Fibroblast of skin of right biceps (primary cell): ENCODE results near the gene METTL8.
A peak's percentile ranks its signal among the peaks of the same experiment; 100 is the strongest.
"Not testable (repeated sequence)": the region's sequence is repeated elsewhere in the genome, so short reads cannot be mapped to it uniquely, and the experiment has no call there.

Experiments
- DNase-seq: peaks from one replicate; pipeline ENCODE4 v3.0.0-alpha.2; 2013

METTL8 gene

DNA sequence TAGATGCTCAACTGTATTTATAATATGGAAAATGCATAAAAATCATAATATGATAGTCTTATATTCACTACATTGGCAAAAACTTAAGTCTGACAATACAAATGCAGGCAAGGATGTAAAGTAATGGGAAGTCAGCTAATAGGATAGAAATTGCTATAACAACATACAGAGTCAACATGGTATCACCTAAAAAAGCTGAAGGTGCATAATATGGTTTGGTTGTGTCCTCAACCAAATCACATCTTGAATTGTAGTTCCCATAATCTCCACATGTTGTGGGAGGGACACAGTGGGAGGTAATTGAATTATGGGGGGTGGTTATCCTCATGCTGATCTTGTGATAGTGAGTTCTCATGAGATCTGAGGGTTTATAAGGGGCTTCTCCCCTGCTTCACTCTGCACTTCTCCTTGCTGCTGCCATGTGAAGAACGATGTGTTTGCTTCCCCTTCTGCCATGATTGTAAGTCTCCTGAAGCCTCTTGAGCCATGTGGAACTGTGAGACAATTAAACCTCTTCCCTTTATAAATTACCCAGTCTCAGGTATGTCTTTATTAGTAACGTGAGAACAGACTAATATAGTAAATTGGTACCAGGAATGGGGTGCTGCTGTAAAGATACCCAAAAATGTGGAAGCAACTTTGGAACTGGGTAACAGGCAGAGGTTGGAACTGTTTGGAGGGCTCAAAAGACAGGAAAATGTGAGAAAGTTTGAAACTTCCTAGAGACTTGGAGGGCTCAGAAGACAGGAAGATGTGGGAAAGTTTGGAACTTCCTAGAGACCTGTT, 10.9 kb downstream of the METTL8 start:
- DNase-seq, result not testable (repeated sequence)

- no peak for DNase-seq
These were observed 12.8 kb downstream of the METTL8 start for GRCh38 chr2:171420728-171421563.

DNA sequence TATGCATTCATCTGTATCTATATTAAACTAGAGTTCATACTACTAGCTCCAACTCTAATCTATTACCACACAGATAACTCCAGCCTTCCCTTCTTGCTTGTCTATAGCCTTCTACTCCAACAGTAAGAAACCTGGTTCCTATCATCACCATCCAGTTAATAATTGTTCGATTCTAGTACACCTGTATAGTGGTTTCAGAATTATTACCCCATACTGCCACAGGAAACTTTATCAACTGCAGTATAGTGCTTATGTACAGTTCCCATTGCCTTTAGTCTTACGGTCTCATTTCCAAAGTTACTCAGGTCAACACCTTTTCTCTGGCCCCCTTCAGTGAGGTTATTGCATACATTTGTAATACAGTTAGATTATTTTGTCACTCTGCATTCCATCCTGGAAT, 14.5 kb downstream of the METTL8 start:
- DNase-seq, result no peak

DNA sequence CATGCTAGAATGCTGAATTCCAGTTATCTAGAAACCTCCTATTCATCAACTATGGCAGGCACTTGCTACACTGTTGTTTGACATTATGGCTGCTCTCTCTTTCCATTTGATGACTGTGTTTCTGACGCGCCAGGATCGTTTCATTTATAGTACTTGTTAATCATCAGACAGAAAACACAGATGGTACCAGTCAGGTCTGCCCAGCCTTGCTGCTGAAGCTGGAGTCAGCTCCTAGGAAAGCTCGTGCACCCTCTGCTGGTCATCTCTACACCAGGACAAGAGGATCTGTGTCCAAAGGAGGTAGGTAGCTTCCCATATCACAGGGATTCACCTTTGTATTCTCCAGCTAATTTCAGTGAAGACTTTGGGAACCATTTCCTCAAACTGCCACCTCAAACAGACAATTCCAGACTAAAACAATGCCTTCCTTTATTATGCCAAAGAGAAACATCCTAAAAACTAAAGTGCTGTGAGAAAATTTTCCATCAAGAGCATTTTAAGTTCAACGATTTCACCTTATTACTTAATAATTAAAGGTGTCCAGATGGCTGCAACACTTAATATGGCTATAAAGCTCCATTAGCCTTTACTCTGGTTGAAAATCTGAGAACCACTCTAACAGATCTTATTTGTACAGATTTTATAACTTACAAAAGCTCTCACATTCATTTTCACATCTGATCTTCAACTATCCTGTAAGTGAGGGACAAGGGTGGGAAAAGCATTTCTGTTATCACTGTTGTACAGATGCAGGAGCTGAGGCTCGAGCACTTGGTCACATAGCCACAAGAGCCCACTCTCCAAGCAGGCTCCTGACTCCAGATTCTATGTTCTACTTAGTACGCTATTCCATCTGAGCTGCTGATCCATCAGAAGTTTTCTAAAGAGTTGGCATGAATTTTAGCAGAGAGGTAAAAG, 17.5 kb downstream of the METTL8 start:
- peak; percentile 91 for DNase-seq

- not testable (repeated sequence) for DNase-seq
These were observed 19.1 kb downstream of the METTL8 start for GRCh38 chr2:171414645-171415044.

GRCh38 chr2:171412571-171413175, 21.1 kb downstream of the METTL8 start:
- no peak for DNase-seq

DNA sequence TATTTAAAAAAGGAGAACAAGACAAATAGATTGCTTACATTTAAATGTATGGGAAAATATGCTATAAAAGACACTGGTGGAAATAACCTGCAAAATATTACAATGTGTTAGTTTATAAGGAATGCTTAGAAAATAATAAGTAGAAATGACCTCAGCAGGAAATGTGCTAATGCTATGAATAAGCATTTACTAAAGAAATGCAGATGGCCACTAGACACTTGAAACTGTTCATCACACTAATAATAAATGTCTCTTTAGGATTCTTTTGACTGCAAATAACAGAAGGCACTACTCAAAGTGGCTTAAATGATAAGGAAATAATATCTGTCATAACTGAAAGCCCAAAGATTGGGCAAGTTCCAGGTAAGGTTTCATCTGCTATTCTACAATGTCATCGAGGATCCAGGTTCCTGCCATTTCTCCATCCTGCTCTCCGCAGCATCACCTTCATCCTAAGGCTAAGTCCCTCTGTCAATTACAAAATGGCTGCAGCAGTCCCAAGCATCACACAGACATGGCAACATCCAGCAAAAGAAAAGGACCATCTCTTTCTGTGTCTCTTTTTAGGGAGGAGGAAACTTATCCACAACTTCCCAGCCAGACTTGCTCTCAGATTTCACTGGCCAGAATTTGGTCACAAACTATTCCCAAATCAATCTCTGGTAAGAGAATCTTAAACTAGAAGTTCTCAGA, 21.9 kb downstream of the METTL8 start:
- peak; percentile 46 for DNase-seq

GRCh38 chr2:171411214-171411613, 22.6 kb downstream of the METTL8 start:
- no peak for DNase-seq

DNA sequence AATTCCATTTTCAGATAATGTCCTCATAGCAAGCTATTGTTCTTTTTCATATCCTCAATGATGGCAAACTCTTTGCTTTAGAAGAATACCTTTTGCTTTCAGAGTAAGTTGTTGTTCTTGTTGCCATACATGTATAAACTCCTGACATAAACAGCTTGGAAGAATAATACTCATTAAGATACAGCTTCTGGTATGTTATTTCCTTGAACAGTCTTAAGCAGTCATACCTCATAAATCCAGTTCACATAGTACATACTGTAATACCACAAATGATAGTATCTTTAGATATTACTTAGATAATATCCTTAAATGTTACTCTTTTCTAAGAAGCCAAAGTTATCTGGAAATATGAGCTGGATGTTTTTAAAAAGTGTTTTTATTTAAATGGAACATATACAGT, 23.2 kb downstream of the METTL8 start:
- no peak for DNase-seq

- DNase-seq, result no peak
These were observed 23.7 kb downstream of the METTL8 start for GRCh38 chr2:171410101-171410500.

- no peak for DNase-seq
These were observed 24.3 kb downstream of the METTL8 start for GRCh38 chr2:171409436-171409971.

- DNase-seq, result no peak
These were observed 26.1 kb downstream of the METTL8 start for GRCh38 chr2:171407676-171408044.

GRCh38 chr2:171407030-171407675, 26.6 kb downstream of the METTL8 start:
- DNase-seq, result no peak

DNA sequence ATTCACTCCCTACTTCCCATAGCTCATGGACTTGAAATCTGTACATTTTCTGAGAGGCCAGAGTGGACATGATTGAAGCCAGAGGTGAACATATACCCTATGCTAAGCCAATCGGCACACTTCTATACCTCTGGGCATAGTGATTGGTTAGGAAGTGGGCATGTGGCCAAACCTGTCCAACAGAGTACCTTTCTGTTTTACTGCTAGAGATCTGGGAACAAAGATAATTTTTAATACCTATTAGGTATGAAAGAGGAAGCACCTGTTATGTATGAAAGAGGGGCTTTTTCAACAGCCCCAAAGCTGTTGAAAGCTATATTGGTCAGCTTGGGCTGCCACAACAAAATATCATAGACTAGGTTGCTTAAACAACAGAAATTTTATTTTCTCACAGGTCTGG, 27.7 kb downstream of the METTL8 start:
- DNase-seq, result no peak

GRCh38 chr2:171405546-171405945, 28.2 kb downstream of the METTL8 start:
- no peak for DNase-seq

GRCh38 chr2:171404719-171405118, 29.1 kb downstream of the METTL8 start:
- DNase-seq, result no peak

DNA sequence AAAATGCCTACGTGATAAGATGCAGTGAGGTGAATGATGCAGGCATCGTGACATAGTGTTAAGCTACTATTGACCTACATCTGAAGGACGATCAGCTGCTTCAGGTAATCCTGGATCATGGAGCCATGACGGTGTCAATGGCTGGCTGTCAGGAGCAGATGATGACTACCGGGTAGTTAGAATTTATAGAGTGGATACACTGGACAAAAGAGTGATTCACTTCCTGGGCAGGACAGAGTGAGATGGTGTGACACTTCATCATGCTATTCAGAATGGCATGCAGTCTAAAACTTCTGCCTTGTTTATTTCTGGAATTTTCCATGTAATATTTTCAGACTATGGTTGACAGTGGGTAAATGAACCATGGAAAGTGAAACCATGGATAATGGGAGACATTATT, 29.5 kb downstream of the METTL8 start:
- DNase-seq, result peak; percentile 79

DNA sequence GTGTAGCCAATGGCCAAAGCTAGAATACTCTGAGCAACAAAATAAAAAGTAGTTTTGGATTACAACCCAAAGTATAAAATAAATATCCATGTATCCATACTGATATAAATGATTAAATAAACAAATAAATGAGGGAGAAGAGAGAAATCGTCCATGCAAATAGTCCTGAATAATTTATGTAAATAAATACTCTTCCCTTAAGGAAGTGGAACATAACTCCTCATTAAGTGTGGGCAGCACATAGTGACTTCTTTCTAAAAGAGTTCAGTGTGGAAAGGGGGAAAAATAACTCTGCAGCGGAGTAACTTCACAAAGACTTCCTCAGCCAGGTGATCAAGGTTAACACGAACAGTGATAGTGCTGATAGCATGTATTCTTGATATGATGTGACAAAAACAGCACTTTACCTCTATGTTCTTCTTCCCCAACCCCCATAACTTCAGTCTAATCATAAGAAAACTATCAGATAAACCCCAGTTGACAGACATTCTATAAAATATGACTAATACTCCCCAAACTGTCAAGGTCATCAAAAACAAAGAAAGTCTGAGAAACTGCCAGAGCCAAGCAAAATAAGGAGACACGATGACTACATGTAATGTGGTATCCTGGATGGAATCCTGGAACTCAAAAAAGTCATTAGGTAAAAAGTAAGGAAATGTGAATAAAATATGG, 30.7 kb downstream of the METTL8 start:
- peak; percentile 65 for DNase-seq

- DNase-seq, result no peak
These were observed 31.8 kb downstream of the METTL8 start for GRCh38 chr2:171401947-171402346.

- DNase-seq, result no peak
These were observed 33.4 kb downstream of the METTL8 start for GRCh38 chr2:171400395-171400794.

GRCh38 chr2:171399292-171399691, 34.5 kb downstream of the METTL8 start:
- no peak for DNase-seq
